ENCODE data around the gene ESF1.

DNA sequence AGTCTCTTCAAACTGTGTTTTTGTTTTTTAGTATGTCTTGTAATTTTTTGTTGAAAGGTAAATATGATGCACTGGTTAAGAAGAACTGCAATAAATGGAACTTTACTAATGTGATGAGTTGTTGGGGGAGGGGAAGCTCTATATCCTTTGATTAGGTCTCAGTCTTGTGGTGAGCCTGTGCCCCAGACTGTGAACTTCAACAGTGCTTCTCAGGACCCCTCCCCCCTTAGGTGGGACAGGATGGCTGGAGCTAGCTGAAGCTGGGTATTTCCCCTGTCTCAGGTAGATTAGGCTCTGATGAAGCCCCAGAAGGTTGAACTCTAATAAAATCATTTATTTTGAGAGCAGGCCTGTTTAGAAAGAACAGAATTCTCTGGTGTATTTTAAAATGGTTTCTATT lies 114.6 kb downstream of the ESF1 start:
- TF ChIP-seq, protein P1, sequence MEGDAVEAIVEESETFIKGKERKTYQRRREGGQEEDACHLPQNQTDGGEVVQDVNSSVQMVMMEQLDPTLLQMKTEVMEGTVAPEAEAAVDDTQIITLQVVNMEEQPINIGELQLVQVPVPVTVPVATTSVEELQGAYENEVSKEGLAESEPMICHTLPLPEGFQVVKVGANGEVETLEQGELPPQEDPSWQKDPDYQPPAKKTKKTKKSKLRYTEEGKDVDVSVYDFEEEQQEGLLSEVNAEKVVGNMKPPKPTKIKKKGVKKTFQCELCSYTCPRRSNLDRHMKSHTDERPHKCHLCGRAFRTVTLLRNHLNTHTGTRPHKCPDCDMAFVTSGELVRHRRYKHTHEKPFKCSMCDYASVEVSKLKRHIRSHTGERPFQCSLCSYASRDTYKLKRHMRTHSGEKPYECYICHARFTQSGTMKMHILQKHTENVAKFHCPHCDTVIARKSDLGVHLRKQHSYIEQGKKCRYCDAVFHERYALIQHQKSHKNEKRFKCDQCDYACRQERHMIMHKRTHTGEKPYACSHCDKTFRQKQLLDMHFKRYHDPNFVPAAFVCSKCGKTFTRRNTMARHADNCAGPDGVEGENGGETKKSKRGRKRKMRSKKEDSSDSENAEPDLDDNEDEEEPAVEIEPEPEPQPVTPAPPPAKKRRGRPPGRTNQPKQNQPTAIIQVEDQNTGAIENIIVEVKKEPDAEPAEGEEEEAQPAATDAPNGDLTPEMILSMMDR (IDR thresholded peaks at IDR 0.05): no peak
- no peak for TF ChIP-seq POLR2A (IDR thresholded peaks at IDR 0.05)
- TF ChIP-seq EP300 (IDR thresholded peaks at IDR 0.05): no peak

All from sigmoid colon (tissue), 4 donors.